NT2/D1 (cell line): Measurements from ENCODE around the gene PPIH.
"Not testable (repeated sequence)": the region's sequence is repeated elsewhere in the genome, so short reads cannot be mapped to it uniquely, and the experiment has no call there.

Source experiments
- DNase-seq: peaks from one replicate; pipeline ENCODE4 v3.0.0-alpha.2; 2011; ENCODE audit warnings: low read depth, low spot score
- H3K27me3 ChIP-seq: 2 replicates; pipeline ENCODE4 v1.6.0; 2011; ENCODE audit warnings: mild to moderate bottlenecking; ENCODE audit not compliant: insufficient read length, insufficient read depth
- H3K36me3 ChIP-seq: 2 replicates; pipeline ENCODE4 v1.6.1; 2011; ENCODE audit warnings: mild to moderate bottlenecking, low read length, mixed read lengths; ENCODE audit not compliant: insufficient read depth, insufficient read length
- H3K4me1 ChIP-seq: 2 replicates; pipeline ENCODE4 v1.5.1; 2011; ENCODE audit not compliant: insufficient read depth, insufficient read length
- H3K4me3 ChIP-seq: 2 replicates; pipeline ENCODE4 v1.5.1; 2011; ENCODE audit warnings: low read depth; ENCODE audit not compliant: insufficient read length
- H3K9ac ChIP-seq: 2 replicates; pipeline ENCODE4 v1.6.0; 2011; ENCODE audit warnings: low read depth; ENCODE audit not compliant: insufficient read length
- H3K9me3 ChIP-seq: 2 replicates; pipeline ENCODE4 v1.5.1; 2011; ENCODE audit warnings: mild to moderate bottlenecking, low read length; ENCODE audit not compliant: insufficient read depth
- SUZ12 ChIP-seq: IDR thresholded peaks from 2 replicates; pipeline ENCODE4 v1.6.1; 2011; ENCODE audit not compliant: insufficient read length, insufficient read depth; ENCODE audit errors: extremely low read depth
- YY1 ChIP-seq: IDR thresholded peaks from 2 replicates; pipeline ENCODE4 v1.6.1; 2011; ENCODE audit not compliant: insufficient read length, insufficient read depth
- ZNF274 ChIP-seq: IDR thresholded peaks from 2 replicates; pipeline ENCODE4 v1.6.1; 2011; ENCODE audit warnings: mild to moderate bottlenecking, low read depth, low read length

Gene PPIH

DNA sequence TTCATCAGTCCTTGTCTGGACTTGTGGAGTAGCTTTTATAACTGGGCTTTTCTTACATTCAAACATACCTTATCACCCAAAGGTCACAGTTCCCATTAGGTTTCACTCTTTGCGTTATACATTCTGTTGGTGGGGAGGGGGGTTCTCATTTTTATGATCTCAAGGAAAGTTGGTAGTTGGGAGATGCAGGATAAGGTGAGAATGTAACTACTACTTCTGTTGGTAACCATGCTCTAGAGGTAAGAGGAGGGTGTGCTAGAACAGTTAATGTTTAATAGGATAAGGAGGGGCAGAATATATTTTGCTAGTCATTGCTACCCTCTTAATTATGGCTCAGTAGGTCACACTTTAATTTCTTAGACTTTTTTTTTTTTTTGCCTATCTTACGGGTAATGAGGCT lies 34.7 kb downstream of the PPIH start:
- Histone ChIP-seq H3K27me3 (no peaks in the 10 kb centered on the region), H3K4me3 (no peak overlapping the region), H3K4me1 (no peaks in the 10 kb centered on the region), H3K9ac (no peak overlapping the region), H3K9me3 (no peaks in the 10 kb centered on the region), H3K36me3 (peaks cover 85% of the 10 kb centered on the region)
- no peak for DNase-seq
- TF ChIP-seq SUZ12 (no peak), YY1 (no peak), ZNF274 (no peak)

DNA sequence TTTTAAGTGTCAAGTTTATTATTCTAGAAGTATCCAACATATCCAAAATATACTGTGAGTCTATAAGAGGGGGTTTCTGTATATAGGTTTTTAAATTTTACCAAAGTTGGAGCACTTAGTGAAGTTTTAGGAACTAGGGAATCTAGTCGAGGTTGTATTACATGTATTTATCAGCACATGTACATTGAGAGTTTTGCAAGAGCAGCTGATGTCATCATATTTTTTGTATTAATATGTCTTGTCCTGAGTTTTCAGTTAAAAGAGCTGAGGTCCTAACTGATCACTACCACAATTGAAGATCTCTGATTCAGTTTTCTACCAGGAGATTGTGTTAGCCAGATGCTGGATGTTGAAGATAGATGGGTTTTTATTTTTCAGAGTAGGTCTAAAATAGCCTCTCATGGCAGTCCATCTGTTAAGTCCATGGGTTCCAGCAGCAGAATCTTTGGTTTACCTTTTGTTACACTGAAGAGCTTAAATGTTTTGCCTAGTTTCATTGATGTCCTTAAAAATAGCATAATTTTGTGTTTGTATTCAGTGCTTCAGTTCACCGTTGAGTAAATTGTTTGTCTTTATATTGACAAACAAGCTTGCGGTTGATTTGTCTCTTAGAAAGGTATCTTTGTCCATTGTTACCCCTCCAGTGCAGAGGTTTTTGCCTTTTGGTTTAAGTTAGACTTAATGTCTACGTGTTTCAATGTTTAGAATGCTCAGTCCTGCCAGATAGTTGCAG lies 40.0 kb downstream of the PPIH start:
- TF ChIP-seq SUZ12 = no peak
- TF ChIP-seq YY1 = no peak
- TF ChIP-seq ZNF274 = no peak
- peaks cover 96% of the 10 kb centered on the region for H3K36me3 ChIP-seq

DNA sequence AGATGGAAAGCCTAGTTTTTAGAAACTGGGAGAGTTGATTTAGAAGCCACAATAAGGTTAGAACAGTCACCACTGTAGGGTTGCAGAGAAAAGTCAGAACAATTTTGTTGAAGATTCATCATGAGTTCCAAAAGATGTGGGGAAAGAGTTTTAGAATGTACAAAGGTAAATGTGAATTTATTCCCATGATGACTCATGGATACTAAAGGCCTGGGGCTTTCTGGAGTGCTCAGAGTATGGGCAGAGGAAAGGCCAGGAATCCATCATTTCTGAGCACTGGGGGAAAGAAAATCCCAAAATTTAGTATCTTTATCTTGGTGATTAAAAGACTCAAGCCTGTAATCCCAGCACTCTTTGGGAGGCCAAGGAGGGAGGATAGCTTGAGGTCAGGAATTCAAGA lies 41.8 kb downstream of the PPIH start:
- Histone ChIP-seq H3K9ac (no peak overlapping the region), H3K27me3 (no peaks in the 10 kb centered on the region), H3K36me3 (peaks cover 95% of the 10 kb centered on the region), H3K4me3 (no peak overlapping the region), H3K9me3 (no peaks in the 10 kb centered on the region), H3K4me1 (no peaks in the 10 kb centered on the region)
- no peak for TF ChIP-seq YY1
- TF ChIP-seq SUZ12 = no peak
- TF ChIP-seq ZNF274 = no peak
- DNase-seq = no peak

More for the DNA sequence above, 40.0 kb downstream of the PPIH start:
- no peak for DNase-seq
- no peaks in the 10 kb centered on the region for H3K9me3 ChIP-seq
- H3K4me1 ChIP-seq = no peaks in the 10 kb centered on the region
- H3K4me3 ChIP-seq = no peak overlapping the region
- no peak overlapping the region for H3K9ac ChIP-seq
- H3K27me3 ChIP-seq = no peaks in the 10 kb centered on the region

DNA sequence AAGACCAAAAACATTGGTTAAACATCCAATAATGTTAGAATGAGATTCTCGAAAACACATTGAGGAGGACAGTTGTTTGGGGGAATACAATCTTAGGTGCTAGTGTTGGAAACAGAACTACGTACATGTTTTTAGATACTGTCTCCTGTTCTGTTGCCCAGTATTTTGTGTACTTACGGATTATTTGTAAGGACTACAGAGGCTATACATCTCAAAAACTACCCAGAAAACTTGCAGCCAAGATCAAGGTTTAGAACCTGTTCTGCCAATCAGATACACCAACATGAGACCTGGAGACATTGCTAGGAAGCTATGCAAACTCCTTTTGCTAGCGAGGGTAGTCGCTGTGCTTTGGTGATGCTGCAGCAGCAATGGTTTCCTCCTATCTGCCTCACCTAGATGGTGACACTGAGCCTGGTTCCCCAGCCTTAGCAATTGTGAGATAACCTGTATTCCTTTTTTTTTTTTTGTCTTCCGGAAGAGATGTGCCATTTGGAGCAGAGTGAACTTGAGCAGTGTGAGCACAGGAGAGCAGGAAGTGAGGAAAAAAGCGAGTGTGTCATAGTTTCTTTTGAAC lies 45.8 kb downstream of the PPIH start:
- H3K27me3 ChIP-seq = no peaks in the 10 kb centered on the region
- H3K4me3 ChIP-seq = no peak overlapping the region
- H3K36me3 ChIP-seq = peaks cover 92% of the 10 kb centered on the region
- no peak overlapping the region for H3K9ac ChIP-seq
- DNase-seq = no peak
- H3K9me3 ChIP-seq = no peaks in the 10 kb centered on the region
- no peaks in the 10 kb centered on the region for H3K4me1 ChIP-seq
- TF ChIP-seq SUZ12 (no peak), YY1 (no peak), ZNF274 (no peak)

DNA sequence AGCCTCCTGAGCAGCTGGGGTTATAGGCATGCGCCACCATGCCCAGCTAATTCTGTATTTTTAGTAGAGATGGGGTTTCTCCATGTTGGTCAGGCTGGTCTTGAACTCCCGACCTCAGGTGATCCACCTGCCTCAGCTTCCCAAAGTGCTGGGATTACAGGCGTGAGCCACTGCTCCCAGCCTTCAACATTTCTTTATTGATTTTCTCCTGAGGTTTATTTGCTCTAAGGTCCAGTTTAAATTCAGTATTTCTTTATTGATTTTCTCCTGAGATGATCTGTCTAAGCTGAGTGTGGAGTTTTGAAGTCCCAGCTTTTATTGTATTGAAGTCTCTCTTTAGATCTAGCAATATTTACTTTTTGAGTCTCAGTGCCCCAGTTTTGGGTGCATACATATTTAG lies 54.6 kb downstream of the PPIH start:
- not testable (repeated sequence) for H3K9ac ChIP-seq, H3K27me3 ChIP-seq, H3K9me3 ChIP-seq, H3K4me3 ChIP-seq, H3K4me1 ChIP-seq, DNase-seq
- peaks cover 56% of the 10 kb centered on the region for H3K36me3 ChIP-seq

DNA sequence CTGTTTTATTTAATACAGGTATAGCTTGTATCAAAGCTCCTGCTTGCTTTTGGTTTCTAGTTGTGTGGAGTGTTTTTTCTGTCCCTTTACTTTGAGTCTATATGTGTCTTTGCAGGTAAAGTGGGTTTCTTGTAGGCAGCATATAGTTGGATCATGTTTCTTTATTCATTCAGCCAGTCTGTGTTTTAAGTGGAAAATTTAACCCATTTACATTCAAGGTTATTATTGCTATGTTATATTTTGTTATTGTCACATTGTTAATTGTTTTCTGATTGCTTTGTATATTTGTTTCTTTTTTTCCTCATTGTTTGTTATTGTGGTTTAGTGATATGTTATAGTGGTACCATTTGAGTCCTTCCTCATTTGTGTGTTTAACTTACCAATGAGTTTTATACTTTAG lies 55.1 kb downstream of the PPIH start:
- Histone ChIP-seq H3K36me3 (peaks cover 56% of the 10 kb centered on the region), H3K9me3 (no peaks in the 10 kb centered on the region)
- DNase-seq = no peak

DNA sequence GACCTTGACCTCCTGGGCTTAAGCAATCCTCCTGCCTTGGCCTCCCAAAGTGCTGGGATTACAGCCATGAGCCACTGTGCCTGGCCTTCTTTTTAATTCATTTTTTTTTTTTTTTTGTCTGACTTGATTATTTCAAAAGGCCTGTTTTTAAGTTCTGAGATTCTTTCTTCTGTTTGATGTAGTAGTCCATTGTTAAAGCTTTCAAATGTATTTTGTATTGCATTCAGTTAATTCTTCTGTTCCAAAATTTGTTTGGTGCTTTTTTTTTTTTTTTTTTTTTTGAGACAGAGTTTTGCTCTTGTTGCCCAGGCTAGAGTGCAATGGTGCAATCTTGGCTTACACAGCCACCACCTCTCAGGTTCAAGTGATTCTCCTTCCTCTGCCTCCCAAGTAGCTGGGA lies 56.2 kb downstream of the PPIH start:
- not testable (repeated sequence) for H3K9me3 ChIP-seq, DNase-seq, H3K4me3 ChIP-seq, H3K9ac ChIP-seq, H3K4me1 ChIP-seq, H3K27me3 ChIP-seq
- H3K36me3 ChIP-seq = peaks cover 58% of the 10 kb centered on the region

More for the DNA sequence above, 55.1 kb downstream of the PPIH start:
- no peak for TF ChIP-seq SUZ12
- no peak for TF ChIP-seq ZNF274
- TF ChIP-seq YY1 = no peak
- H3K4me1 ChIP-seq = no peaks in the 10 kb centered on the region
- H3K27me3 ChIP-seq = no peaks in the 10 kb centered on the region
- no peak overlapping the region for H3K9ac ChIP-seq
- no peak overlapping the region for H3K4me3 ChIP-seq

DNA sequence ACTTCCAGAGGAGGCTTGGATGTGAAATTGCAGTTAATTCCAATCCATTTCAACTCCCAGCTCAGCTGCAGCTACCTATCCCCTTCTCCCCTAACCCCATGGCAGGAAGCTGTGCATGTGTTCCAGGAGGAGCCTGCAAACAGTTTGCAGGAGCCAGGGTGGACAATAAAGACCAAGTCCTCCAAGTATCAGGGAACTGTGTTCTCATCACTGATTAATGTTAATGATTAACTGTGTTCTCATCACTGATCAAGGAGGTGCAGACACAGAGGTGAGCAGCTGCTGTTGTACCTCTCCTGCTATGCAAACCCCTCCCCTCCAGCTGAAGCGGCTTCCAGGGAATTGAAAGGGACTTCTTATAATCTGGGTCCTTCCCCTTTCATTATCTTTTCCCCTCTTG lies 62.6 kb downstream of the PPIH start:
- no peaks in the 10 kb centered on the region for H3K27me3 ChIP-seq
- no peak overlapping the region for H3K4me3 ChIP-seq
- H3K9ac ChIP-seq = no peak overlapping the region
- no peaks in the 10 kb centered on the region for H3K4me1 ChIP-seq
- TF ChIP-seq SUZ12 = no peak
- TF ChIP-seq ZNF274 = no peak
- TF ChIP-seq YY1 = no peak
- H3K9me3 ChIP-seq = no peaks in the 10 kb centered on the region
- peaks cover 28% of the 10 kb centered on the region for H3K36me3 ChIP-seq
- DNase-seq = no peak
